Tibial artery (tissue), 4 donors: Measurements from ENCODE around the gene SOX4.
A peak's percentile ranks its signal among the peaks of the same experiment; 100 is the strongest.

Source experiments
- DNase-seq, 2 donors: peaks; one replicate each; pipeline ENCODE4 v3.0.0-alpha.2; 2019
- H3K27ac ChIP-seq, 2 donors: fragments of 200-600 bp; sonication (generic) in 1 of 2; 1 replicate in 1 of 2; 2 replicates in 1 of 2; pipeline ENCODE4 v1.5.1; 2018 to 2019; ENCODE audit warnings: mild to moderate bottlenecking in 1 of 2
- H3K27me3 ChIP-seq, 2 donors: fragments of 200-600 bp; sonication (generic) in 1 of 2; one replicate each; pipeline versions ENCODE4 v1.5.1 to v1.6.0; 2016 to 2019
- H3K36me3 ChIP-seq, 3 donors: fragments of 200-600 bp; sonication (generic) in 2 of 3; one replicate each; pipeline ENCODE4 v1.5.1; 2016 to 2019; ENCODE audit warnings: mild to moderate bottlenecking in 2 of 3
- H3K4me1 ChIP-seq, 4 donors: fragments of 200-600 bp; sonication (generic) in 2 of 4; 1 replicate in 3 of 4; 2 replicates in 1 of 4; pipeline ENCODE4 v1.5.1; 2016 to 2019
- H3K4me3 ChIP-seq, 2 donors: fragments of 200-600 bp; sonication (generic) in 1 of 2; 1 replicate in 1 of 2; 2 replicates in 1 of 2; pipeline ENCODE4 v1.5.1; 2018 to 2019; ENCODE audit warnings: mild to moderate bottlenecking in 2 of 2
- H3K9me3 ChIP-seq, 3 donors: fragments of 200-600 bp; sonication (generic) in 1 of 3; one replicate each; pipeline ENCODE4 v1.5.1; 2016 to 2019
- intact Hi-C: fragments of 100-400 bp; cut with DNase I; formaldehyde crosslinking; loops from one replicate; pipeline ENCODE4 v1.15.0; 2023; ENCODE audit warnings: low total_unique reads
- TF ChIP-seq, protein P1 (sequence below), 2 experiments: fragments of 200-600 bp in 1 of 2; fragments of 450-650 bp in 1 of 2; IDR thresholded peaks; one replicate each; pipeline ENCODE4 v1.5.1; 2017 to 2019; ENCODE audit warnings: antibody characterized with exemption in 2 of 2, mild to moderate bottlenecking in 1 of 2, moderate library complexity in 1 of 2

Gene SOX4

DNA sequence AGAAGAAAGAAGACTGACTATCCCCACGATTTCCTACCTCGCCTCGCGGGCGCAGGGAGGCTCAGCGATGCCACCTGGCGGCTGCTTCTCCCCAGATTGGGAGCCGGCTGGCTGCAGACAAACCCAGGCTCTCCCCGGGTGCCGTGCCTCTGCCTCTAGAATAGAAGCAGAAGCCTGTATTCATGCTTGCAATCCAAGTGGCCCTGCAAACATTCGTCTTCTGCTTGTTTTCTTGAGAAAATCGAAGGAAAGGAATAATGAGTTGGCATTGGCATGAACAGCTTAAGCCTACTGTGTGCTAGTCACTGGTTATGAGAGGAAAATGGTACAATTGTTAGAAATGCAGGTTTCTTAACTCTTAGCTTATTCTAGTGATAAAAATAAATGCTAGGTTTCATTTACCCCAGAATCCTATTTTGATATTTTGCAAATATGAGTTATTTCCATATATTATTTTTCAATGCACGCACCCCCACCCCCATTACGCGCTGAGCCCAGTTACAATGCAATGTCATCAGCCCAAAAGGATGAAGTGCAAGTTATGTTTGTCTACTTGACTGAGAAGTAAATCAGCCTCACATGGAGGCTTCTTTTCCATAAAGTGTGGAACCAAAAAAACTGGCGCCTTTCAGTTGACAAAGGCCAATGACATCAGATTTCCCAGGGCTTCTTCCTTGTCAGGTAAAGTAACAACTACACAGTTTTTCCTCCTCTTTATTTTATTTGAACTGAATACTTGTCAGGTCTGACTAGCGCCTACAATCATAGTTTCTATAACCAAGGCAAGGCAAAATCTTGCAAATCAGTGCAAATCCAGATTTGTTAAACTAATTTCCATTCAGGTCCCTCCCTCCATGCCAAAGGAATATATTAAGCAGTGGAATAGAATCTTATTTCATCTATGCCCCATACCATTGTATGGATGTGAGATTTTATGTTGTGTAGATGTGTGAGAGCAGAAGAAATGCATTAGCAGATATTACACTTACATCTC, 3.9 kb upstream of the SOX4 start:
- peaks cover 4 to 16% (median 10%) of the 10 kb centered on the region in 4 donors for H3K4me1 ChIP-seq
- DNase-seq = peak; percentile 84 to 89
- no peaks in the 10 kb centered on the region for H3K27me3 ChIP-seq
- H3K4me3 ChIP-seq = peak overlapping the region; percentile 60 to 84
- H3K9me3 ChIP-seq = no peaks in the 10 kb centered on the region
- no peaks in the 10 kb centered on the region for H3K36me3 ChIP-seq
- intact Hi-C loops = loop anchor here (5.0 to 10.0 kb wide), 2 partner anchors 75 to 1027 kb away; no protein-coding TSS in a partner anchor
- TF ChIP-seq, protein P1, sequence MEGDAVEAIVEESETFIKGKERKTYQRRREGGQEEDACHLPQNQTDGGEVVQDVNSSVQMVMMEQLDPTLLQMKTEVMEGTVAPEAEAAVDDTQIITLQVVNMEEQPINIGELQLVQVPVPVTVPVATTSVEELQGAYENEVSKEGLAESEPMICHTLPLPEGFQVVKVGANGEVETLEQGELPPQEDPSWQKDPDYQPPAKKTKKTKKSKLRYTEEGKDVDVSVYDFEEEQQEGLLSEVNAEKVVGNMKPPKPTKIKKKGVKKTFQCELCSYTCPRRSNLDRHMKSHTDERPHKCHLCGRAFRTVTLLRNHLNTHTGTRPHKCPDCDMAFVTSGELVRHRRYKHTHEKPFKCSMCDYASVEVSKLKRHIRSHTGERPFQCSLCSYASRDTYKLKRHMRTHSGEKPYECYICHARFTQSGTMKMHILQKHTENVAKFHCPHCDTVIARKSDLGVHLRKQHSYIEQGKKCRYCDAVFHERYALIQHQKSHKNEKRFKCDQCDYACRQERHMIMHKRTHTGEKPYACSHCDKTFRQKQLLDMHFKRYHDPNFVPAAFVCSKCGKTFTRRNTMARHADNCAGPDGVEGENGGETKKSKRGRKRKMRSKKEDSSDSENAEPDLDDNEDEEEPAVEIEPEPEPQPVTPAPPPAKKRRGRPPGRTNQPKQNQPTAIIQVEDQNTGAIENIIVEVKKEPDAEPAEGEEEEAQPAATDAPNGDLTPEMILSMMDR (IDR thresholded peaks at IDR 0.05) = peak; percentile 87 to 93
- peak overlapping the region; percentile 72 to 75 for H3K27ac ChIP-seq

DNA sequence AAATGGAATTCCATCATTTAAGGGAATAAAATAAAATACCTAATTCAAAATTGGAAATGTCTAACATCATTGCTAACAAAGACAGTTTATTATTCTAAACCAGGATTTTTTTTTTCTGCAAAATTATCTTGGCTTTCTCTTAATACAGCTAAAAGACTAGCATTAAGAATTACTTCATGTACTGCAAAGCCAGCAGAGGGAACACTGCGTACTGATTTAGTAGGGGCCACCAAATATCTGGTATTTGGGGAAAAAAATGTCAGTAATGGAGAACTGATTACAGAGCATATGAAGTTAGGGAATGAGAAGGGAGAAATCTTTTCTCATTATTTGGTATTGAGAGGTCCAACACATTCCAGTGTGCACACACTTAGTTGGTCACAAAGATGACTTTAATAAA, 3.2 kb upstream of the SOX4 start:
- H3K36me3 ChIP-seq = no peaks in the 10 kb centered on the region
- no peak for DNase-seq
- H3K4me1 ChIP-seq = peaks cover 4 to 16% (median 12%) of the 10 kb centered on the region in 4 donors
- intact Hi-C loops = loop anchor here (10.0 kb wide), 1 partner anchor 74 kb away; no protein-coding TSS in a partner anchor
- no peaks in the 10 kb centered on the region for H3K27me3 ChIP-seq
- H3K27ac ChIP-seq = no peak overlapping the region
- TF ChIP-seq, protein P1 (IDR thresholded peaks at IDR 0.05) = no peak
- H3K4me3 ChIP-seq = no peak overlapping the region
- H3K9me3 ChIP-seq = no peaks in the 10 kb centered on the region

DNA sequence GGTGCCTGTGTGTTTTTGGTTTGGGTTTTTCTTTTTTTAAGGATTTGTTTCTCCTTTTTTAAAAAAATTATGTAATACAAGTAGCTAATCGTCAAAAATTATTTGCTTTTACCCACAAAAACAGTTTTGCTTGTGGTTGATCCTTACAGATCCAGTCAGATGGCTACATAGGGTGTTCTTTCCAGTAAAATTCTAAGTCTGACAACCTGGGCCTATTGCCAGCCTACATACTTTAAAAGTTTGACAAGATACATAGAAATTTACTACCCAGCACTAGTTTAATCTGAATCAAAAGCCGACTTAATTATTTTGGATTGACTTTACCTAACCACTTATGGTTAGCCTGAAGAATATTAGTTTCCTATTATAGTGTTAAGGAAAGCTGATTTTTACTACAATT, 2.1 kb upstream of the SOX4 start:
- Histone ChIP-seq H3K4me1 (peaks cover 4 to 16% (median 12%) of the 10 kb centered on the region in 4 donors), H3K36me3 (no peaks in the 10 kb centered on the region), H3K4me3 (no peak overlapping the region), H3K27me3 (no peaks in the 10 kb centered on the region), H3K9me3 (no peaks in the 10 kb centered on the region), H3K27ac (no peak overlapping the region)
- TF ChIP-seq, protein P1 (IDR thresholded peaks at IDR 0.05) = no peak
- intact Hi-C loops = loop anchor here (10.0 kb wide), 1 partner anchor 73 kb away; no protein-coding TSS in a partner anchor
- no peak for DNase-seq

DNA sequence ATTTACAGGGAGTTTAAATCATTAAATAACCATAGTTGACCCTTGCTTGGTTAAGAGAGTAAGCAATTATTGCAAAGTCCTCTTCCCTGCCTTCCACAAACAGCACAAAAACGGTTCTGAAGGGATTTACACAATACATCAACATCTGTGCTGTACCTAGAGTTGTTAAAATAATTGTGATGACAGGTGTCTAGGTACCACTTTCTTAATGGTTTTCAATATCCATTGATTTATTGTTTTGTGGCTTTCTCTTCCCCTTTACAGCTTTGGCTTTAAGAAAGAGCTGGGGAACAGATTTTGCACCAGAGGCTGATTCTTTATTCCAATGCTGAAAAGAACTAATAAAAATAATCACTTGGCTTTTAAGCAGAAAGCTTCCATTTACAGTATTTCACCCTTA, 598 bp upstream of the SOX4 start:
- Histone ChIP-seq H3K27ac (peak overlapping the region in 1 of 2 donors; percentile 80), H3K4me3 (peak overlapping the region; percentile 78 to 88), H3K36me3 (no peaks in the 10 kb centered on the region), H3K27me3 (no peaks in the 10 kb centered on the region), H3K4me1 (peaks cover 2 to 8% (median 7%) of the 10 kb centered on the region in 4 donors), H3K9me3 (no peaks in the 10 kb centered on the region)
- intact Hi-C loops = loop anchor here (10.0 kb wide), 1 partner anchor 72 kb away; no protein-coding TSS in a partner anchor
- TF ChIP-seq, protein P1 (IDR thresholded peaks at IDR 0.05) = no peak
- DNase-seq = no peak

DNA sequence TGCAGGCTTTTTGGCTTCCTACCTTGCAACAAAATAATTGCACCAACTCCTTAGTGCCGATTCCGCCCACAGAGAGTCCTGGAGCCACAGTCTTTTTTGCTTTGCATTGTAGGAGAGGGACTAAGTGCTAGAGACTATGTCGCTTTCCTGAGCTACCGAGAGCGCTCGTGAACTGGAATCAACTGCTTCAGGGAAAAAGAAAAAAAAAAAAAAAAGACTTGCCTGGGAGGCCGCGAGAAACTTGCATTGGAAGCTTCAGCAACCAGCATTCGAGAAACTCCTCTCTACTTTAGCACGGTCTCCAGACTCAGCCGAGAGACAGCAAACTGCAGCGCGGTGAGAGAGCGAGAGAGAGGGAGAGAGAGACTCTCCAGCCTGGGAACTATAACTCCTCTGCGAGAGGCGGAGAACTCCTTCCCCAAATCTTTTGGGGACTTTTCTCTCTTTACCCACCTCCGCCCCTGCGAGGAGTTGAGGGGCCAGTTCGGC, 420 bp downstream of the SOX4 start:
- no peaks in the 10 kb centered on the region for H3K27me3 ChIP-seq
- H3K9me3 ChIP-seq = no peaks in the 10 kb centered on the region
- DNase-seq = no peak
- no peaks in the 10 kb centered on the region for H3K36me3 ChIP-seq
- intact Hi-C loops = loop anchor here (10.0 kb wide), 1 partner anchor 71 kb away; no protein-coding TSS in a partner anchor
- TF ChIP-seq, protein P1 (IDR thresholded peaks at IDR 0.05) = no peak
- H3K4me1 ChIP-seq = peaks cover 0 to 18% (median 9%) of the 10 kb centered on the region in 4 donors
- peak overlapping the region; percentile 80 to 88 for H3K27ac ChIP-seq
- peak overlapping the region; percentile 78 to 88 for H3K4me3 ChIP-seq
